Measurements from ENCODE around the gene TIMP3.
"Not testable (repeated sequence)": the region's sequence is repeated elsewhere in the genome, so short reads cannot be mapped to it uniquely, and the experiment has no call there.

Gene TIMP3

DNA sequence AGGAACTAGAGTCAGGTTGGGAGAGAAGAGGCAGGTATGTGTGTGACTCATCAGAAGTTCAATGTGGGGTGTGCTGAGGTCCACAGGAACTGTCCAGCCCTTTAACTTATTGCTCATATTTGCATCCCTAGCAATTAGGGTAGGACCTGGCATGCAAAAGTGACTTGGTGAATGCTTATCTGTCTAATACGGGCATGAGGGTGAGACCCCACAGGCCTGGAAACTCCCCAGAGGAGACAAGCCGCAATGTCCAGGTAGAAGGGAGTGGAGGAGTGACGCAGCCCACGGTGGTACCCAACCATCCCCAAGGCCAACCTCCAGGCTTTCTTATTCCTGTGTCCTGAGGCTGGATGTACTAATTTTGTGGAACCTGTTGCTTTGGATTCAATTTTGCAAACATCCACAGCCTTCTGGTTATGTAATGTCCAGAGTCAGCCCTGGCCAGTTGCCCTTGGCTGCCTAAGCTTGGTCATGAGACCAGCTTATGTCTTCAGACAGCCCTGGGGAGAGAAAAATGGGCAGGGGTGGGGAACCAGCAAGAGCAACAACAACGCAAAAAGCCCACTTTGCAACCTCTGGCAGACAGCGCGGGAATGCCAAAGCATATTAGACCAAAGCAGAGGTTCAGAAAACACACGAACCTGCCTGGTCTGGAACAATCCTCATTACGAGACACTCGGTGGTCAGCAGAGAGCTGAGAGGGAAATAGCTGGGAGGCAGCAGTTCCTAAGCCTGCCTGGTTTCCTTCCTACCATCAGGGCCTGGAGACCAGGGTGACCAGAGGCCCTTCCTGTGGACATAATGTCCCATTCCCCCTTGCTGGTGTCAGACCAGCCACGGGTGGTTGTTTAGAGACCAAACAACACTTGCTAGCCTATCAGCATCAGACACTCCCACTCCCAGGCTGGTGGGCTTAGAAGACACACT, 49.3 kb downstream of the TIMP3 start:
- DNase-seq (ENCODE audit: low read depth in 2 of 3, low spot score in 2 of 3): no peak

DNA sequence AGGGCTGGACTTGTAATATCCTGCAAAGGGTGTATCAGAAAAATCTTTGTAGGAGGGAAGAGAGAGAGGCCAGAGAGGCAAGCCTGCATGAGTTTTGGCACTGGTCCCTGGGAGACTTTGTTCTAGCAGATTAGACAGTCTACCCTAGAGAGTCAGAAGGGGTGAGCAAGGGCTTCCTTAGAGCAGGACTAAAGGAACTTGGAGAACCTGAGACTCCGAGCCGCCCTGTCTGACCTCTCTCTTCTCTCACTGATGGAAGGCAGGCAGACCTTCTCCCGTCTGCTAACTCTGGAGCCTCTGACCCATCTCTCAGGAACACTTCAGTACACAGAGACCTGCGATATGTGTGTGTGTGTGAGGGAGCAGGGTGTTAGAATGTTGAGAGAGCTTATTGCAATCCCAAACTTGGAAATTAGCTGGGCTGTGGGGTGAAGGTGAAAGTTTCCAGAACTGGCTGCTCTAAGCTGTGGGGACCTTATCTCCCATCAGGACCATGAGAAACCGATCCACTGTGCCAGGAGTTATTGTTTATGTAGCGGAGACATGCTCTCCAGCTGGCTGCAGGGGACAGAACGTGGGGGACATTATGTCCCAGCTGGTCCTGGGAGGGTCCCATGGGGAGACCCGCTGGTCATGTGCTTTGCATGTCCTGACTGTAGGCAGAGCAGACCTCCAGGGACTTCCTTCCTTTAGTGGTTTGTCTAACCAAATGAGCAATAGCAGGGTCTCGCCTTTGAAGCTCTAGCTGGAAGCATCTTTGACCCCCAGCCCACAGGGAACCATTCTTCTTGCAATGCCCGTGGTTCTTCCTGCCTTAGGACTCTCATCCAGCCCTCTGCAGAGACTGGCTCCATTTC, 51.1 kb downstream of the TIMP3 start:
- DNase-seq (ENCODE audit: low read depth in 2 of 3, low spot score in 2 of 3): no peak

DNA sequence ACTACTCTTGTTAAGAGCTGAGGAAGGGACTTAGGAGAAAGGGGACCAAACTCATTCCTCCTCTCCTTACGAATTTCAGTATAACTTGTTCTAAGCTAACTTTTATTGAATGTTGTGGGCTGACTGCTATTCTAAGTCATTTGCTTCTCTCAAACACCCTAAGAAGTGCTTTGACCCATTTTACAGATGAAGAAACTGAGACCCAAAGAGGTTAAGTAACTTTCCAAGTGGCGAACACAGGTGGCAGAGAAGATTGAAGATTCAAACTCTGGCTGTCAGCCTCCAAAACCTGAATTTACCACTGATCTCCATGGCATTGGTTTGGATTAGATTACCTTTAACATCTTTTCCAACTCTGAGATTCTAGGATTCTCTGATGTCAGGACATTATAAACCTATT, 52.2 kb downstream of the TIMP3 start:
- DNase-seq (ENCODE audit: low read depth in 2 of 3, low spot score in 2 of 3): no peak

DNA sequence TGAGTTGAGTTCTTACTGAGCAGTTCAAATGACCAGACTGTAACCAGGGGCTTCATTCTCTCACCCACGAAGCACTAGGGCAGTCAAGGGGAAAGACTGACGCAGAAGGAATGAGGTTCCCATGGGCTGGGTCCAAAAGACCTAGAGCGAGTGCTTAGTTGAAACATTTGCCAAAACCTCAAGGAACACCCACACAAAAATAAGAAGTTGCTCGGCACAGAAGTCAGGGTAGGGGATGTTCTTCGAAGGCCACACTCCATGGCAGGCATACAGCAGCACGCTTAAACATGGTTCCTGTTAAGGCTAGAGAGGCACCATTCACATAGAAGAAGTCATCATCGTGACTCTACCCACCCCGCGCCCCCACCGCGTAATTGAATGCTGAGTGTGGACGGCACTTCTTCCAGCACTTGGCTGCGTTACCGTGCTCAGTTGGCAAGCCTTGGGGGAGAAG, 52.9 kb downstream of the TIMP3 start:
- no peak for DNase-seq (ENCODE audit: low read depth in 2 of 3, low spot score in 2 of 3)

DNA sequence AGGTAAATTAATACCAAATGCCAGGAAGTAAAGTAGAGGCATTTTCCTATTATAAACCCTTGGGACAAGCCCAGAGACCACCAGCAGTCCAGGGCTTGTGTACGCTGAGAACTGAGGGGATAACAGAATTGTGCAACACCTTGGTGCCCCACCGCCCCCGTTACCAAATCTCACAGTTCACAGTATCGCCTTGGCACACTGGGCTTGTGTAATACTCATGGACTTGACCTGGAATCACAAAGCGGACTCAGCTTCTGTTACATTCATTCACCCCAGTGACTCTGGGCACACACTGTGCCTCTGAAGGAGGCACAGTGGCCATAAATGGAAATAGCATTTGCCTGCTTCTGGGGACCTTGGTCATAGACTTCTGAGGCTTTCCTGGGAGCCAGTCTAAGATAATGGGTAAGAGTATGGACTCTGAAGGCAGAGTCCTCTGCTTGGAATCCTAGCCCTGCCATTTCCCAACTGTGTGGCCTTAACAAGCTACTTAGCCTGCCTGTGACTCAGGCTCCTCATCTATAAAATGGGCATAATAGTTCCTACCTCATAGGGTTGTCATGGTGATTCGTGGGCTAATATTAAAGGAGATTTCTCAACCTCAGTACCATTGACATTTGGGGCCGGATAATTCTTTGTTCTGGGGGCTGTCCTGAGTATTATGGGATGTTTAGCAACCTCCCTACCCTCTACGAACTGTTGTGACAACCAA, 53.7 kb downstream of the TIMP3 start:
- DNase-seq (ENCODE audit: low read depth in 2 of 3, low spot score in 2 of 3): no peak

DNA sequence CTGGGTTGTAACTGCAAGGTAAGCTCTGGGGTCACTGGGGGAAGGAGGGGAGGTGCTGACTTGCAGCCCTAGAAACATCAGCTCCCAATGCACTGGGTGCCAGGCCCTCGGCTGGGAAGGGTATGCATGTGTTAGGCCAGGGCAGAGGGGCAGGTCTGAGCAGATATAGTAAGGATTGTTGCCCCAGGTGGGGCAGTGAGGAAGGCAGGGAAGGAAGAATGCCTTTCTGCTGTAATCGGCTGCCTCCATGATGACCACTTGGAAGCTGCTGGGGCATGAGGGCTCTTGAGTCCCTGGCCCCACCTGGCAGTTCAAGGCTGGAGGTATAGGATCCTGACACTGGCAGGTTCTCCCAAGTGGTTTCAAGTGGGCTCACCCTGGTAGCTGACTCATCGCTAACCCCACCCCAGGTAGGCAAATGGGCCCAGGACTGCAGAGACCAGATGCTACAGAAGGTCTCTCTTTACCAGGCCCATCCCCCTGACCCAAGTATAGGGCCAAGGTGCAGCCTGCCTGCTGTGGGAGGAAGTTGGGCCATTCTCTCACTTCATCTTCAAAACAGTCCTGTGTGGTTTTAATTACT, 56.7 kb downstream of the TIMP3 start:
- no peak for DNase-seq (ENCODE audit: low read depth in 2 of 3, low spot score in 2 of 3)

DNA sequence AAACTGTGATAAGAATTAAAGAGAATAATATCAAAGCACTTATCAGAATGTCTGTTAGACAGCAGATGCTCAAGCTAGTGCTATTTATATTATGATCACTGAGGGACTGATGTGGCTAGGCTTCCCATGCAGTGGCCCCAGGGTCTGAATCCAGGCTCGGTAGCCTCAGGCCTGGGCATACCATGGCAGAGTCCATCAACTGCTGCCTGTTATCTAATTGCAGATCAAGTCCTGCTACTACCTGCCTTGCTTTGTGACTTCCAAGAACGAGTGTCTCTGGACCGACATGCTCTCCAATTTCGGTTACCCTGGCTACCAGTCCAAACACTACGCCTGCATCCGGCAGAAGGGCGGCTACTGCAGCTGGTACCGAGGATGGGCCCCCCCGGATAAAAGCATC, 57.5 kb downstream of the TIMP3 start:
- DNase-seq (ENCODE audit: low read depth in 2 of 3, low spot score in 2 of 3): no peak

DNA sequence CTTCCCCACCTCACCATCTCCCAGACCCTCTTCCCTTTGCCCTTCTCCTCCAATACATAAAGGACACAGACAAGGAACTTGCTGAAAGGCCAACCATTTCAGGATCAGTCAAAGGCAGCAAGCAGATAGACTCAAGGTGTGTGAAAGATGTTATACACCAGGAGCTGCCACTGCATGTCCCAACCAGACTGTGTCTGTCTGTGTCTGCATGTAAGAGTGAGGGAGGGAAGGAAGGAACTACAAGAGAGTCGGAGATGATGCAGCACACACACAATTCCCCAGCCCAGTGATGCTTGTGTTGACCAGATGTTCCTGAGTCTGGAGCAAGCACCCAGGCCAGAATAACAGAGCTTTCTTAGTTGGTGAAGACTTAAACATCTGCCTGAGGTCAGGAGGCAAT, 58.2 kb downstream of the TIMP3 start:
- DNase-seq (ENCODE audit: low read depth in 2 of 3, low spot score in 2 of 3): no peak

DNA sequence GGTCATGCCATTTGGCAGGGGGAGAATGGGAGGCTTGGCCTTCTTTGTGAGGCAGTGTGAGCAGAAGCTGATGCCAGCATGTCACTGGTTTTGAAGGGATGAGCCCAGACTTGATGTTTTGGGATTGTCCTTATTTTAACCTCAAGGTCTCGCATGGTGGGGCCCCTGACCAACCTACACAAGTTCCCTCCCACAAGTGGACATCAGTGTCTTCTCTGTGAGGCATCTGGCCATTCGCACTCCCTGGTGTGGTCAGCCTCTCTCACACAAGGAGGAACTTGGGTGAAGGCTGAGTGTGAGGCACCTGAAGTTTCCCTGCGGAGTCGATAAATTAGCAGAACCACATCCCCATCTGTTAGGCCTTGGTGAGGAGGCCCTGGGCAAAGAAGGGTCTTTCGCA, 59.8 kb downstream of the TIMP3 start:
- DNase-seq (ENCODE audit: low read depth in 2 of 3, low spot score in 2 of 3): no peak

DNA sequence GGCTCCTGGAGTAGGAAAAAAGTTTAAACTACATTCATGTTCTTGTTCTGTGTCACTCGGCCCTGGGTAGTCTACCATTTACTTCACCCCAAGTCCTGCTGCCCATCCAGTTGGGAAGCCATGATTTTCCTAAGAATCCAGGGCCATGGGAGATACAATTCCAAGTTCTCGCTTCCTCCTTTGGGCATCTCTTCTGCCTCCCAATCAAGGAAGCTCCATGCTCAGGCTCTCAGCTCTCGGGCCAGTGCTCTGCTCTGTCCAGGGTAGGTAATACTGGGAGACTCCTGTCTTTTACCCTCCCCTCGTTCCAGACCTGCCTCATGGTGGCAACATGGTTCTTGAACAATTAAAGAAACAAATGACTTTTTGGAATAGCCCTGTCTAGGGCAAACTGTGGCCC, 60.6 kb downstream of the TIMP3 start:
- no peak for DNase-seq (ENCODE audit: low read depth in 2 of 3, low spot score in 2 of 3)

DNA sequence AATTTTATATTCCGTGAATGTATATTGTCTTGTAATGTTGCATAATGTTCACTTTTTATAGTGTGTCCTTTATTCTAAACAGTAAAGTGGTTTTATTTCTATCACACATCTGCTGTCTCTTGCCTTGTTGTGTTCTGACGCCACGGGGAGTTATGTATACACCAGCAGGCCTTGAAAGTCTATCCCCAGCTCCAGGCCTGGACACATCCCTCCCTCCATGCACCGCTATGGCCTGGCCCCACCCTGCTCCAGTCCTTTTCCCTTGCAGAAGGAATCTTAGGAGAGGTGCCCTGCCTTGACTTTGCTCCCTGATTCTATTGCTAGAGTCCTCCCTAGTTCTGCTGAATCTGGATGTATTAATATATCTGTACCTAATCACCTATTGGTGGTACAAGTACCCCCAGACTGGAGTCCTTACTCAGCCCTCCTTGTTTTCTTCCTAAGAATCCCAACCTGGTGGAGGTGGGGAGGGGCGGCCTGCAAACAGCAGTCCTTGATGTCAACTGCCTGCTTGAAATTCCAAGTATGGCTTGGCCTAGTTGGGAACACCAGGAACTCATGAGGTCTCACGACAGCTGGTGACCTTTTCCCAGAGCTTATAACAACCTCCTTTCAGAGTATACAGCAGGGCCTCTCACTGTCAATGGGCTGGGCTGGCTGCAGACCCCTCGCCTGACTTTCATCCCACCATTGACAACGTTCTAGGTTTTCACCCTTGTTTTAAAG, 61.6 kb downstream of the TIMP3 start:
- no peak for DNase-seq (ENCODE audit: low read depth in 2 of 3, low spot score in 2 of 3)

DNA sequence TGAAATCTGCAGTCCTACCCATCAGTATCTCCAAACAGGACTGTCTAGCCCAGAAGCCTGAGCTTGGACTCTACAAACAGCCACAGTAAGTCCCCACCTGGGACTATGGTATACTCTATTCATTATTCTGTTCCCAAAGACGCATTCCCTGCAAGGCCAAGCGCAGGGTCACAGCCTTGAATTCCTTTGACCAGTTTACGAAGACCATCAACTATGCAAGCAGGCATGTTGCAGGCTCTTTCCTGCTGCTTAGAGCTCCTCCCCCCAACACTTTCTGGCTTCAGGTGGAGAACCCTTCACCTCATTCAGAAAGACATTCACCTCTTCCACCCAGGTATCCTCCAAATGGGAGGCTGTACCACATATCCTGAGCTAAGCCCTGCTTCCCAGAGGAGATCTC, 62.5 kb downstream of the TIMP3 start:
- no peak for DNase-seq (ENCODE audit: low read depth in 2 of 3, low spot score in 2 of 3)

DNA sequence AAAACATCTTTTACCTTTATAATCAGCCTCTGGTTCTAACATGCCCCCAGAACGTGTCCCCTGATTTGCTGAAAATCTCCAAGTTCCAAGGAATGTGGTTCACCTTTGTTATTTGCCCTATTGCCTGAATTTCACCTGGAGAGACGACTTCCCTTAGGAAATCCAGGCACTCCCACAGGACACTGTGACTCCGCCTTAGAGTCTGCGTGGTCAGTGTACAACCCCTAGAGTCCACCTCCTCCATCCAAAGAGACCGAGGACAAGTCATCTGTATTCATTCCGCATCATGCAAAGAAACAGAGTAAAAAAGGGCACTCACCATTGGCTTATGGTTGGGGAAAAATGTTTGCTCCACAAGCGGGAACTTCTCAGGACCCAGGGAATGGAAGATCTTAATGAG, 63.1 kb downstream of the TIMP3 start:
- no peak for DNase-seq (ENCODE audit: low read depth in 2 of 3, low spot score in 2 of 3)

DNA sequence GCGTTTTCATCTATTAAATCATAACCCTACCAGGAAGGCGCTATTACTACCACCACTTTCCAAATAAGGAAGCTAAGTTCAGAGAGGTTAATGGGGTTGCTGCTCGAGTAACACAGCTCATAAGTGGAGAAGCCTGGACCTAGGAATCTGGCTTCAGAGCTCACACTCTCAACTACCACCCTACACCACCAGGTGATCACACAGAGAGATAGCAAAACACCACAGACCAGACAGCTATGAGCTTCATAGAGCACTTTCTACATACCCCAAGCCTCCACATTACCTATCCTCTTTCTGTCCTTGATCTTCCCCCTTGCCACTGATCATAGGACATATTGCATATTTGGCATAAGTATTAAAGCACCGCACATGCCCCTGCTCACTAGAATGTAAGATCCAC, 65.4 kb downstream of the TIMP3 start:
- DNase-seq (ENCODE audit: low read depth in 2 of 3, low spot score in 2 of 3): no peak

DNA sequence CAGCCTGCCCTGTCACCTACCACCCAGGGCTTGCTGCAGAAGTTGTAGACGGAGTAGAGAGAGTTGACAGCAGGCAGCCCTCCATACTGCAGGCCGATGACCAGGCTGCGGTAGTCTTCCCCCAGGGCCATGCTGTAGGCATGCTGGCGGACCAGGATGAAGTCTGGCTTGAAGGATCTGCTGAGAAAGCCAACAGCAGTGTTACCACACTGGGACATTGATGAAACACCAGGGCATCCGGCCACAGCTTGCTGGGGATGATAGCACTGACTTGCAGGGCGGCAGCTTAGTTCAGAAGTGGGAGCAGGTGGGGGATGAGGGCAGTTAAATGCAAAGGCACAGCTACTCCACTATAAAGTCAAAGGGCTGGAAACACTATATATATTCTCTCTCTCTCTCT, 67.4 kb downstream of the TIMP3 start:
- DNase-seq (ENCODE audit: low read depth in 2 of 3, low spot score in 2 of 3): no peak

DNA sequence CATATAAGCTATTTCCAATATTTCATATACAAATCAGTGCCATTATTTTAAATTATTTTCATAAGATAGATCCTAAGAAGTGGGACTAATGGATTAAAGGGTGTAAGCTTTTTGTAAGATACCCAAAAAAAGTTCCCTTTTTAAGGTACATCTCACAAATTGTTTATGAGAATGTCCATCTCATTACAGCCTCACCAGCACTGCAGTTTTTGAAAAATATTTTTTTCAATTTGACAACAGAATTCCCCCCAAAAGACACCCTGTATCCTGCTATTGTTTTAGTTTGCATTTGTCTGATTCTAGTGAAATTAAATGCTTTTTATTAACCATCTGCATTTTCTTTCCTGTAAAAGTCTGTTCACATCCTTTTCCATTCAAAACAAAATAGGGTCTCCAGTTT, 69.0 kb downstream of the TIMP3 start:
- no peak for DNase-seq (ENCODE audit: low read depth in 2 of 3, low spot score in 2 of 3)

DNA sequence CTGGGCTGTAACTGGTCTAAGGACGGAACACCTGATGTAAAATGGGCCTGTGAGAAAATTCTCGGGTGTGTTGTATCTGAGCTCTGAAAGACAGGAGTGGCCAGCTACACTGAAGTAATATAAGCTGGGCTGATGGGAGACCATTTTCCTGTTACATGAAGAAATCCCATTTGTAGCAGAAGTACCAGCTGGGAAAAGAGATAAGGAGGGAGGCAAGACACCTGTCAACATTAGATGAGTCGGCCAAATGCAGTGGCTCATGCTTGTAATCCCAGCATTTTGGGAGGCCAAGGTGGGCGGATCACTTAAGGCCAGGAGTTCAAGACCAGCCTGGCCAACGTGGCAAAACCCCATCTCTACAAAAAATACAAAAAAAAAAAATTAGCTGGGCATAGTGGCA, 72.1 kb downstream of the TIMP3 start:
- DNase-seq (ENCODE audit: low read depth in 2 of 3, low spot score in 2 of 3): not testable (repeated sequence)

DNA sequence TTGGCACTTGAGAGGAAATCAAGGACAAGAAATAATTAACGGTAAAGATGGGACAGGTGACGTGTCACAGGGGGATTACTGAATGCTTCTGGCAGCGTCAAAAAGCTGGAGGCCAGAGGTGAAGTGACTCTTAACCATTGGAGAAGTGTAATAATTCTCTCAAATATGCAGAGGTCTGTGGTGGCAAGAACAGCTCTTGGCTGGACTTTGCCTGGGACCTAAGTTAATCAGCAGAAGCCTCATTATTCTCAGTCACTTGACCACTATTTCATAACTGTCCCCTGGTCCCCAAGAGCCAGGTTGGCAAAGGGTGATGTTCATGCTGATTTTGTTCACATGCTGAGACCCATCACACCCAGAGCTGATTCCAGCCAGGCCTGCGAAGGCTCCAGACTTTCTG, 72.9 kb downstream of the TIMP3 start:
- DNase-seq (ENCODE audit: low read depth in 2 of 3, low spot score in 2 of 3): no peak

DNA sequence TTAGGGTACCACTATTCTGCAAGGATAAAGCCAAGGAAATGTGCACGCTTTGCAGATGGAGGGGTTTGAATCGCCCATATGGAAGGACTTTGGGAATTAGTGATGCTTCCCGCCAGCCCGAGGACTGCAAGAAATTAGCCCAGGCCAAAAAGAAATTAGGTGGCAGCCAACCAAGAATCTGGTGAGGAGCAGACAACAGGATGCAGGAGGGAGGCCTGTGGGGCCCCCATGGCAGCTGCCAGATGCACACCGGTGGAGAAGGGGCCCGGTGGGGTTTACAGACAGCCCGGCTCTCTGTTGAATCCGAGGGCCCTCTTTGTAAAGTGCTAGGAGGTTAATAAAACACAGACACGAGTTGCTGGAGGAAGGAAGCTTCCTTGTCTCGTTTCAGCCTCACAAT, 73.5 kb downstream of the TIMP3 start:
- DNase-seq (ENCODE audit: low read depth in 2 of 3, low spot score in 2 of 3): no peak

DNA sequence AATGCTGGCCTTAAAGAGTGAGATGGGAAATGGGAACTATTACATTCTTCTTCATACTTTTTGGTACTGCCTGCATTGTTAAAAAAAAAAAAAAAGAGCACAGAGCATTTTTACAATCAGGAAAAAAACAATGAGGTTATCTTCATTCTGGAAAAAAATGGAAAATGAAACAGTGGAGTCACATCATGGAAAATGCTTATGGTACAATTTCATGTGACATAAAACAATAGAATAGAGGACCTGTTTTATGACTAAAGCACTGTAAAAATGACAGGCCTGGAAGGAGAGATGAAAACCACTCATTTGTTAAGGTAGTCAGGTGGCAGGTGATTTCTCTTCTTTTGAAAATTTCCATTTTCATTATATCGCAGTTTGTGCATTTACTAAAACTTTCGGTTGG, 75.0 kb downstream of the TIMP3 start:
- DNase-seq (ENCODE audit: low read depth in 2 of 3, low spot score in 2 of 3): no peak

DNA sequence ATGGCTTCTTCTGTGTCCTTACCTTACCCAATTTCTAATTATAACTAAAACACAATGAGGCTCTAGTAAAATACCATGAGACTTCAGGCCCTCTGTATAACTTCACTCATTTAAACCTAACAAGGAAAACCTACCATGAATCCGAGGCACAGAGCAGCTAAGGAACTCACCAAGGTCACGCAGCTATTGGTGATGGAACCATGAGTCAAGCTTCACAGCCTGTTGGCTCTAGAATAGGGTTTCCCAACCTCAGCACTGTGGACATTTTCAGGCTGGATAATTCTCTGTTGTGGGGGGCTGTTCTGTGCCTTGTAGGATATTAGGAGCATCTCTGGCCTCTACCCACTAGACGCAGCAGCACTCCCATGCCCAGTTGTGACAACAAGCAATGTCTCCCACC, 75.7 kb downstream of the TIMP3 start:
- no peak for DNase-seq (ENCODE audit: low read depth in 2 of 3, low spot score in 2 of 3)
